Small intestine (tissue), 7 donors: Measurements from ENCODE around the gene PRCD. TPM values are rescaled to one million over a fixed set of nuclear protein-coding genes. Genes with fewer than 3 reads are reported as not detected.
"Not testable (repeated sequence)": the region's sequence is repeated elsewhere in the genome, so short reads cannot be mapped to it uniquely, and the experiment has no call there.

Experiments used
- DNase-seq, 2 donors: peaks; one replicate each; pipeline versions ENCODE4 v3.0.0 to v3.0.0-alpha.2; 2013
- FAIRE-seq: peaks from 2 replicates; lab custom pipeline; 2012; peaks lifted over from hg19 to GRCh38; lab: Jason Lieb, UNC
- H3K27ac ChIP-seq, 3 donors: one replicate each; pipeline ENCODE4 v1.5.1; 2013; ENCODE audit warnings: low read length in 2 of 3, mild to moderate bottlenecking in 2 of 3, control low read depth in 1 of 3, inconsistent platforms in 1 of 3, low read depth in 1 of 3, moderate library complexity in 1 of 3
- H3K27me3 ChIP-seq, 3 donors: one replicate each; pipeline ENCODE4 v1.6.1; 2013; ENCODE audit warnings: low read length in 3 of 3, inconsistent platforms in 1 of 3; ENCODE audit not compliant: control insufficient read depth in 3 of 3, insufficient read depth in 3 of 3
- H3K36me3 ChIP-seq, 3 donors: one replicate each; pipeline ENCODE4 v1.6.1; 2013; ENCODE audit warnings: low read length in 3 of 3, inconsistent platforms in 1 of 3, low read depth in 1 of 3, mild to moderate bottlenecking in 1 of 3, moderate library complexity in 1 of 3; ENCODE audit not compliant: control insufficient read depth in 3 of 3, insufficient read depth in 2 of 3
- H3K4me1 ChIP-seq, 3 donors: one replicate each; pipeline ENCODE4 v1.6.1; 2013; ENCODE audit warnings: low read length in 2 of 3, inconsistent platforms in 1 of 3, low read depth in 1 of 3, mild to moderate bottlenecking in 1 of 3, moderate library complexity in 1 of 3; ENCODE audit not compliant: control insufficient read depth in 3 of 3, insufficient read depth in 2 of 3
- H3K4me3 ChIP-seq, 3 donors: one replicate each; pipeline ENCODE4 v1.5.1; 2013; ENCODE audit warnings: low read length in 3 of 3, control low read depth in 1 of 3, inconsistent platforms in 1 of 3, low read depth in 1 of 3, mild to moderate bottlenecking in 1 of 3, moderate library complexity in 1 of 3
- H3K9me3 ChIP-seq, 2 donors: one replicate each; pipeline ENCODE4 v1.6.1; 2013; ENCODE audit warnings: low read depth in 1 of 2, low read length in 1 of 2; ENCODE audit not compliant: control insufficient read depth in 2 of 2, insufficient read depth in 1 of 2
- WGBS, 3 donors: extraction: QIAGEN DNeasy Blood & Tissue Kit; methylation state at CpG; one replicate each; pipeline ENCODE4 v1.1.7; 2013; 5-methylcytosine and 5-hydroxymethylcytosine counted together
- polyA plus RNA-seq, 4 donors: library from polyadenylated mRNA; stranded (reverse) in 3 of 4; unstranded in 1 of 4; fragments of 200-250 nt in 3 of 4; fragments of 120-200 nt in 1 of 4; gene quantifications; one replicate each; pipeline versions ENCODE4 v1.2.1 to v1.2.3, GENCODE V29; 2013
- donor health status: healthy with polysubstance abuse.
- donor health status: control.
- donor health status: control.
- donor health status: Bipolar disorder and iron deficiency.
- donor health status: healthy.

PRCD gene
- polyA plus RNA-seq, 4 donors: 1.6 to 3.4 (median 2.2) TPM; not detected in 1

DNA sequence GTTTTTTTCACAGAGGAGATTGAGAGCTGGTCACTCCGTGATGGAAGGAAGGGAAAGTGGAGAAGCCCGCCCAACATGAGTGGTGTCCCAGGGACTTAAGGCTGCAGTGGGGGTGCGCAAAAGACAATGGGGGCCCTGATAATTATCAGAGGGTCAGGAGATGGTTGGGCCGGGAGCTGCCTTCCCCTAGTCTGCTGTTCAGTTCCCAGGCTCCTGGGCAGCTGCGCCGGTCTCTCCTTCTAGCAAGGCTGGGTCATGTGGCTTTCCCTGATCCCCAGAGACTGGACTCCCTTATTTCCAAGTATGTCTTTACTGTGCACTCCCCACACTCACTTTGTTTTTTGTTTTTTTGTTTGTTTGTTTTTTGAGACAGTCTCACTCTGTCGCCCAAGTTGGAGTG is 18.6 kb upstream of the PRCD start:
- Histone ChIP-seq H3K36me3 (no peaks in the 10 kb centered on the region), H3K27ac (no peak overlapping the region), H3K9me3 (no peaks in the 10 kb centered on the region), H3K4me1 (peaks cover 0 to 9% (median 4%) of the 10 kb centered on the region in 3 donors), H3K27me3 (no peaks in the 10 kb centered on the region), H3K4me3 (no peak overlapping the region)
- DNase-seq (no peak), FAIRE-seq (no peak)
- 92 to 93% (median 93%) methylated on average over 7 of the region's 7 CpGs for WGBS, 3 donors

DNA sequence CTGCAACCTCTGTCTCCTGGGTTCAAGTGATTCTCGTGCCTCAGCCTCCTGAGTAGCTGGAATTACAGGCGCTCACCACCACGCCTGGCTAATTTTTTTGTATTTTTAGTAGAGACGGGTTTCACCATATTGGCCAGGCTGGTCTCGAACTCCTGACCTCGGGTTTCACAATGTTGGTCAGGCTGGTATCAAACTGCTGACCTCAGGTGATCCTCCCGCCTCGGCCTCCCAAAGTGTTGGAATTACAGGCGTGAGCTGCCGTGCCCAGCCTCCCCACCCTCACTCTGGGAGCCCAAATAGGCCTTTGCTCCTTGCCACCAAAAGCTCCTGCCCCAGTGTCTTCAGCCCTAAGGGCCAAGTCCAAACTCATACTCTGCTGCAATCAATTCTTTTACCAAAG is 18.2 kb upstream of the PRCD start:
- H3K27me3 ChIP-seq, H3K4me1 ChIP-seq, H3K36me3 ChIP-seq, H3K4me3 ChIP-seq, H3K27ac ChIP-seq, H3K9me3 ChIP-seq, FAIRE-seq: not testable (repeated sequence)
- peak in 1 of 2 donors; percentile 40 for DNase-seq
- 62 to 77% (median 66%) methylated on average over 10 of the region's 10 CpGs for WGBS, 3 donors

DNA sequence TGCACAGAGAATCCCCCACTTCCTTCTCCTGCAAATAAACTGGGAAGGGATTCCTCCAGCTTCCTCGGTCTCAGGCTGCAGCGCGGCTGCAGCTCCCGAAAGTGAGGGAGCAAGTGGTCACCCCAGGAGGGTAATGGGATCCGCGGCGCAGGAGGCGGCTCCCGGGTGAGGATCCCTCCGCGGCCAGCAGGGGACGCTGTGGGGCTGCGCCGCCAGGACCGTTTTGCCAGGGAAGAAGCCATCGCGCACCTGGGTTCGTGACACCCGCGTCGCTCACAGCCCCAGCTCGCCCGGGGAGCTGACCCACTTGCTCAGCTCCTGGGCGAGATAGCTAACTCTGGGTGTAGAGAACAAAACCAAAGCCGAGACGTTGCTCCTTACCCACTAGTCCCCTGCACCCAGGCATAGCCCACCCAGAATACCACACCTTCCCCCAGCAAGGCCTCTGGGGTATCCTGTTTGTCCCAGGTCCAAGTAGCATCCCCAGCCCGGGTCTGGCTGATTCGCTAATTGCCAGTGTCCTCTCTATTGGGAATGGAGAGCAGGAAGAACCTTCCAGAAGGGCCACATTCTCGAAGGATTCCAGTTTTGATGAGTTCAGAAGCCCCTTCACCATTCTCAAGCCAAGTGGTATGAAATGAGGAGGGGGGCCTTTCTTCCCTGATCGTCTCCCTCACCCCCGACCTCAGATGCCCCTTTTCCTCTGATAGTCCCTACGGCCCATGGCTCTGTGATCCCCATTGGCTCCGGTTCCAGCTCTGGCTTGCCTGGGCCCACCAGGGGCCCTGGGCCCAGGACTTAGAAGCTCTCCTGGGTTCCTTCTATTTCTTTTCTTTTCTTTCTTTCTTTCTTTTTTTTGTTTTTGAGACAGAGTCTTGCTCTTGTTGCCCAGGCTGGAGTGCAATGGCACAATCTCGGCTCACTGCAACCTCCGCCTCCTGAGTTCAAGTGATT is 16.5 kb upstream of the PRCD start:
- Histone ChIP-seq H3K27ac (no peak overlapping the region), H3K4me3 (no peak overlapping the region), H3K9me3 (no peaks in the 10 kb centered on the region), H3K4me1 (peaks cover 2 to 13% (median 4%) of the 10 kb centered on the region in 3 donors), H3K36me3 (peaks cover 0 to 2% (median 0%) of the 10 kb centered on the region in 3 donors), H3K27me3 (peaks cover 0 to 6% (median 0%) of the 10 kb centered on the region in 3 donors)
- 19 to 22% (median 20%) methylated on average over 35 of the region's 35 CpGs for WGBS, 3 donors
- no peak for FAIRE-seq
- DNase-seq: peak; percentile 68 to 84

GRCh38 chr17:76524598-76525512 is 15.0 kb upstream of the PRCD start:
- Histone ChIP-seq H3K36me3 (peaks cover 0 to 2% (median 0%) of the 10 kb centered on the region in 3 donors), H3K4me3 (no peak overlapping the region), H3K27ac (peak overlapping the region in 1 of 3 donors; percentile 16), H3K9me3 (no peaks in the 10 kb centered on the region), H3K27me3 (peaks cover 0 to 6% (median 0%) of the 10 kb centered on the region in 3 donors), H3K4me1 (peaks cover 4 to 27% (median 6%) of the 10 kb centered on the region in 3 donors)
- WGBS, 3 donors: 34 to 50% (median 43%) methylated on average over 25 of the region's 25 CpGs
- FAIRE-seq (no peak), DNase-seq (peak; percentile 42 to 60)

DNA sequence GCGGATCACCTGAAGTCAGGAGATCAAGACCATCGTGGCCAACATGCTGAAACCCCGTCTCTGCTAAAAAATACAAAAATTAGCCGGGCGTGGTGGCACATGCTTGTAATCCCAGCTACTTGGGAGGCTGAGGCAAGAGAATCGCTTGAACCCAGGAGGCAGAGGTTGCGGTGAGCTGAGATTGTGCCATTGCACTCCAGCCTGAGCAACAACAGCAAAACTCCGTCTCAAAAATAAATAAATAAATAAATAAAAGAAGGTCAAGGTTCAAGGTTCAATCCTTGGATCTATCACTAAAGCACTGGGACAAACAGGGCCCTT is 14.4 kb upstream of the PRCD start:
- H3K27me3 ChIP-seq, H3K9me3 ChIP-seq, DNase-seq, FAIRE-seq, H3K4me3 ChIP-seq, H3K36me3 ChIP-seq: not testable (repeated sequence)
- 57 to 79% (median 60%) methylated on average over 8 of the region's 8 CpGs for WGBS, 3 donors
- H3K27ac ChIP-seq: peak overlapping the region in 1 of 3 donors; percentile 16
- H3K4me1 ChIP-seq: peaks cover 4 to 33% (median 6%) of the 10 kb centered on the region in 3 donors

DNA sequence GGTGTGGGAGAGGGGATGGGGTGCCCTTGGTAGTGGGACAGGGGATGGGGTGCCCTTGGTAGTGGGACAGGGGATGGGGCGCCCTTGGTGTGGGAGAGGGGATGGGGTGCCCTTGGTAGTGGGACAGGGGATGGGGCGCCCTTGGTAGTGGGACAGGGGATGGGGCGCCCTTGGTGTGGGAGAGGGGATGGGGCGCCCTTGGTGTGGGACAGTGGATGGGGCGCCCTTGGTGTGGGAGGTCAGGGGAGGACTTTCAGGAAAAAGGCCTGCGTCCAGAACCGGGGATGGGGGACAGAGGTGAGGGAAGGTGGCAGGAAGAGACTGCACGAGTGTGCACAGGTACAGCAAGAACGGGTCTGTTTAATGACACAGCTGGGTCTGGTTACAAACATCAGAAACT is 12.8 kb upstream of the PRCD start:
- DNase-seq: not testable (repeated sequence)
- WGBS, 3 donors: 58 to 63% (median 62%) methylated on average over 6 to 9 of the region's 9 CpGs
- peak overlapping the region in 2 of 3 donors; percentile 24 to 89 for H3K27ac ChIP-seq

DNA sequence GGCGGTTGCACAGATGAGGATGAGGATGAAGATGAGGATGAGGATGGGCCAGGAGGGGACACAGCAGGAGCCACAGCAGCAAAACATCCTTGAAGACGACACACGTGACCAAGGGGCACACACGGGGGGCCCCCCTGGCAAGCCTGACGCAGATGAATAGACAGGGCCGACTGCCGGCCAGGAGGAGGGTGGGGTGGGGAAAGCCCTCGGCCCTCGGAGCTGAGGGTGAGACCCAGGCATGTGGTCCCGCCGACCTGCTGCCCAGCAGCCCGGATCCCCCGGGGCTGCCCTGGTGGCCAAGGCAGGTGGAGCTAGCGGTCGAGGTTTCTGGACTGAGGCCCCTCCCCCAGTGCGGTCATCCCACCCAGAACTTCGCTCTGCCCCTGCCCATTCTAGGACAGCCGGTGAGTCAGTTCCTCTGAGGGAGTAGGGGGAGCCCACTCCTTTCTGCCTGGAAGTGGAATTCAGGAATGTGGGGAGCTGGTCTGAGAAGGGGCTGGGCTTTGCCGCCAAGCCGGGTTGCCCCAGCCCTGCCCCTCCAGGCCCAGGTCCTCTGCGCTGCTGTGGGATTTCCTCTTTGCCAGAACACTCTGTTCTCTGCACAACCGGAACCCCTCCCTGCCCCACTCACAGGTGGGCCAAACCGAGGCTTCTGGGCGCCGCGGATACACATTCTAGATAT is 12.3 kb upstream of the PRCD start:
- no peak for FAIRE-seq
- no peak overlapping the region for H3K4me3 ChIP-seq
- H3K4me1 ChIP-seq: peaks cover 4 to 39% (median 10%) of the 10 kb centered on the region in 3 donors
- H3K9me3 ChIP-seq: no peaks in the 10 kb centered on the region
- DNase-seq: peak; percentile 35 to 44
- WGBS, 3 donors: 32 to 44% (median 42%) methylated on average over 24 to 26 of the region's 26 CpGs
- H3K36me3 ChIP-seq: peaks cover 0 to 15% (median 0%) of the 10 kb centered on the region in 3 donors
- peak overlapping the region in 2 of 3 donors; percentile 24 to 89 for H3K27ac ChIP-seq
- H3K27me3 ChIP-seq: peaks cover 0 to 6% (median 0%) of the 10 kb centered on the region in 3 donors

More for the DNA sequence above, 12.8 kb upstream of the PRCD start:
- not testable (repeated sequence) for FAIRE-seq, H3K4me3 ChIP-seq, H3K9me3 ChIP-seq, H3K27me3 ChIP-seq
- Histone ChIP-seq H3K36me3 (peaks cover 0 to 15% (median 0%) of the 10 kb centered on the region in 3 donors), H3K4me1 (peaks cover 4 to 39% (median 10%) of the 10 kb centered on the region in 3 donors)
